Measurements from ENCODE around the gene NTSR1. TPM values are rescaled to one million over a fixed set of nuclear protein-coding genes. Genes with fewer than 3 reads are reported as not detected.

The NTSR1 gene
- polyA plus RNA-seq, 5 donors = 0.04 to 0.16 (median 0.08) TPM

- no peak for DNase-seq
Measured at GRCh38 chr20:62782149-62782892, 73.7 kb downstream of the NTSR1 start.

GRCh38 chr20:62782893-62783278, 74.2 kb downstream of the NTSR1 start:
- no peak for DNase-seq

- DNase-seq = no peak
Measured at GRCh38 chr20:62784497-62784896, 75.9 kb downstream of the NTSR1 start.

GRCh38 chr20:62785393-62785792, 76.8 kb downstream of the NTSR1 start:
- DNase-seq = no peak

DNA sequence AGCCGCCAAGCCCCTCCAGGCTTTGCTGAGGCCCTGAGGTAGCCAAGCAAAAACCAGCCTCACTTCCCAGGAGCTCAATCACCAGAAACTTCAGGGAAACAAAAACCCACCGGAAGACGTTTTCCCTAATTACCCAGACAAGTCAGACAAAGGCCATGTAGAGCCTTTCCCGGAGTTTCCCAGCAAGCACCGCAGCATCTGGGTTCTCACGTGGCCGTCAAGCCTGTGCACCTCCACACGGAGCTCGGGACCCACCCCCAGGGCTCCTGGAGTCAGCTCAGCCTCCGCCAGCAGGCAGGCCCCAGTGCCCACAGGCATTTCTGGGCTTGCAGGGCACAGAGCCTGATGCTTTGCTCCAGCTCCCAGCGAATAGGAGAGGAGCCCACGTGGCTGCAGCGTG, 77.5 kb downstream of the NTSR1 start:
- DNase-seq = no peak

- no peak for DNase-seq
Measured at GRCh38 chr20:62787321-62787720, 78.7 kb downstream of the NTSR1 start.

DNA sequence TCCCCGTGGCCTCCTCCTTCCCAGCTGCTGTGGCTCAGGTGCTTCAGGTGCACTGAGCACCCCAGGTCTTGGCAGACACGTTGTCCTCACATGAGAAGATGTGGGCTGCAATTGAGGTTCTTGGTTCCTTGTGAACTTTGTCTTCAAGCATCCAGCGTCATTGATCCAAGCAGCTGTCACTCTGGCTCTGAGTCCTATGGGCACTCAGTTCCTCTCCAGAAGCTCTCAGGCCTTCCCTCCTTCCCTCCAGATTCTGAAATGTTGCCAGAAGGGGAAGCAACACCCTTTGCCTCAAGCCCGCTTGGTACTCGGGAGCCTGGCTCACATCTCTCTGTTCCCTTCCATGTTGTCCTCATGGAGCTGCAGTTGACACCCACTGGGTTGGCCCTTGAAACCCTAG, 79.2 kb downstream of the NTSR1 start:
- no peak for DNase-seq

DNA sequence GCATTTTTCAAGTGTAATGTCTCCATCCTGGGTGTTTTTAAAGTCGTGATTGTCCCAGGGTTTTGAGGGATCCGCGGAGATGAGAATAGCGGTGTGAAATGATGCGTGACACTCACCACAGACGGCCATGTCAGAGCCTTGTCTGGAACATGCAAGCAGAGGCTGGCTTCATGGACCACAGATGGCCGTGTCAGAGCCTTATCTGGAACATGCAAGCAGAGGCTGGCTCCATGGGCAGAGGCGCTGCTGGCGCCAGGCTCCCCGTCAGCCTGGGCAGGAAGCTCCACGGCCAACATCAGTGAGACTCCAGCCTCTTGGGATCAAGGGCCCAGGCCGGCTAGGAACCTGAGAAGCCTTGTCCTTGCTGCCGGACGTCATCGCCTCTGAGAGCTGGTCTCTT, 80.0 kb downstream of the NTSR1 start:
- no peak for DNase-seq

DNA sequence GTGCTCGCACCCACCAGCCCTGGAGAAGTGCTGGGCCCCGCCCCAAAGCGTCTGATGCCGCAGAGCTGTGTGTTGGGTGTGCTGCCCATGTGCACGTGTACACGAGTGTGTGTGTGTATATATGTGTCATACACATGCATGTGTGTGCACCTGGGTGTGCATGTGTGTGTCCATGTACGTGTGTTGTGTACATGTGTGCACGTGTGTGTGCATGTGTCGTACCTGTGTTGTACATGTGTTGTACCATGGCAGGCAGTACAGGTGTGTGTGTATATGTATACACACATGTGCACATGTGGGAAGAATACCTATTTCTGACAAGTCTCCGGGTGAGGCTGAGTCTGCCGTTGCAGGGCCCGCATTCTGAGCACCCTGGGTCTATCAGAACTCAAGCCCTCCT, 81.4 kb downstream of the NTSR1 start:
- DNase-seq = no peak

GRCh38 chr20:62791301-62792181, 82.9 kb downstream of the NTSR1 start:
- peak; percentile 75 to 84 for DNase-seq

- DNase-seq = no peak
Measured at GRCh38 chr20:62792182-62792939, 83.7 kb downstream of the NTSR1 start.

DNA sequence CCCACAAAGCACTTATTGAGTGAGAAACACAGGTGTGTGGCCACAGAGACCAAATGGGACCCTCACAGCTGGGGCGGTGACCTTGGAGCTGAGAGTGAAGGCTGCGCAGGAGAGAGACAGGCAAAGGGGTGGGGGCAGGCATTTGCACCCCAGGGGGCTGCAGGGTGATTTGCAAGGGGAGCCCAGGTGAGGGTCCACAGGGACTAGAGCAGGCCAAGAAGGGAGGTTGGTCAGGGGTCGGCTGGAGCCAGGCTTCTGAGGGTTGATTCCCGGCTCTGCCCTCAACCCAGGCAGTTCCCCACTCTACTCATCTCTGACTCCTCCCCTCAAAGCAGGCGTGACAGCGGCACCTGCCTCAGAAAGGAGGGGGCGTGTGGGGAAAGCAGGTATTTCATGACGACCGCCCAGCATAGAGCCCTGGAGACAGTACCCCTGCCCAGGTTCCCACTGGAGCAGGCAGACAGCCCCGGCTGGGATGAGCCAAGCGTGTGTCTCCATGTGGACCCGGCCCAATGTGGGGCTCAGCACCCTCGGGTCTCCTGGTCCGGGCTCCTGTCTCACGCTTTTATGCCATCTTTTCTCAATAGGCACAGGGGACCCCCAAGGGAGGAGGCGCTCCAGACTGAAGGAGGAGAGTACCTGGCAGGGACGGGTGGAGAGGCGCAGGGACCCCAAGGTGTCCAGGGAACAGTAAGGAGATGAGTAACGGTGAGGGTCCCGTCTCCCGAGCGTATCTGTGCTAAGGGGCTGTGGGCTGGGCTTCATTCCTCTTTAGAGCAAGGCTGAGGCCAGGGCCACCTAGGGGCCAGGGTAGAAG, 84.5 kb downstream of the NTSR1 start:
- DNase-seq = no peak

DNA sequence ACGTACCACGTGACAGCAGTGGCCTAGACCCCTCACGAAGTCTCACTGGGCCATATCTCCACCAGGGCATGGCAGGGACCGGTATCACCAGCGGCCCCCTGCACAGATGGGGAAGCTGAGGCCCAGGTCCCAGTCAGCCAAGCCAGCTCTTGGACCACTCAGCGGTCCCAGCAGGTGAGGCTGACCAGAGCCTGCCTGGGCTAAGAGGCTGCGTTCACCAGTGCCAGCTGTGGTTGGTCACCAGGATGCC, 85.0 kb downstream of the NTSR1 start:
- DNase-seq = no peak

GRCh38 chr20:62794007-62794724, 85.5 kb downstream of the NTSR1 start:
- DNase-seq = peak; percentile 95 to 96

GRCh38 chr20:62795023-62795761, 86.6 kb downstream of the NTSR1 start:
- DNase-seq = no peak

DNA sequence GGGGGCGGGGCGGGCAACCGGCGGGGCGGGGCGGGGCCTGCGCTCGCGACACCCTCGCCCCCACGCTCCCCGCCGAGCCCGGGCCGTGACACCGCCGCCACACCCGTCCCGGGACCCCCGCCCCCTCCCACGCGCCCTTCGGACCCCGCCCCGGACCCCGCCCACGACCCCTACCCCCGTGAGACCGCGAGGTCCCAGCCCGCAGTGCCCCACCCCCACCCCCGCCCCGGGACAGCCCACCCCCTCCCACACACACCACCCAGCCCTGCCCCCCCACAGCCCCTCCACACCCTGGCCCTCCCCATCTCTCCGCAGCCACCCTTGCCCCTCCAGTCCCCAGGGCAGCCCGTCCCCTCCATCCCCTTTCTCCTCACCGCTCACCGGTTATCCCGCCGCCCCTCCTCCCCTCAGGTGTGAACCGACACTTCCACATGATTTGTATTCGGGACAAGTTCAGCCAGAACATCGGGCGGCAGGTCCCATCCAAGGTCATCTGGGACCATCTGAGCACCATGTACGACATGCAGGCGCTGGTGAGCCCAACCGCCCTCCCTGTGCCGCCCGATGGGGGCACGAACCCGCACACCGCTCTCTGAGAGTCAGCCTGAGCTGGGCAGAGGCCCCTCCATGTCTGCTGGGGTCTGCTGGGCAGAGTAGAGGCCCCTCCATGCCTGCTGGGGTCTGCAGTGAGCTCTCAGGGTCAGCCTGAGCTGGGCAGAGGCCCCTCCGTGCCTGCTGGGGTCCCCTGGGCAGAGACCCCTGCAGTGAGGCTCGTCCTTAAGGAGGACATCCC, 88.3 kb downstream of the NTSR1 start:
- no peak for DNase-seq

DNA sequence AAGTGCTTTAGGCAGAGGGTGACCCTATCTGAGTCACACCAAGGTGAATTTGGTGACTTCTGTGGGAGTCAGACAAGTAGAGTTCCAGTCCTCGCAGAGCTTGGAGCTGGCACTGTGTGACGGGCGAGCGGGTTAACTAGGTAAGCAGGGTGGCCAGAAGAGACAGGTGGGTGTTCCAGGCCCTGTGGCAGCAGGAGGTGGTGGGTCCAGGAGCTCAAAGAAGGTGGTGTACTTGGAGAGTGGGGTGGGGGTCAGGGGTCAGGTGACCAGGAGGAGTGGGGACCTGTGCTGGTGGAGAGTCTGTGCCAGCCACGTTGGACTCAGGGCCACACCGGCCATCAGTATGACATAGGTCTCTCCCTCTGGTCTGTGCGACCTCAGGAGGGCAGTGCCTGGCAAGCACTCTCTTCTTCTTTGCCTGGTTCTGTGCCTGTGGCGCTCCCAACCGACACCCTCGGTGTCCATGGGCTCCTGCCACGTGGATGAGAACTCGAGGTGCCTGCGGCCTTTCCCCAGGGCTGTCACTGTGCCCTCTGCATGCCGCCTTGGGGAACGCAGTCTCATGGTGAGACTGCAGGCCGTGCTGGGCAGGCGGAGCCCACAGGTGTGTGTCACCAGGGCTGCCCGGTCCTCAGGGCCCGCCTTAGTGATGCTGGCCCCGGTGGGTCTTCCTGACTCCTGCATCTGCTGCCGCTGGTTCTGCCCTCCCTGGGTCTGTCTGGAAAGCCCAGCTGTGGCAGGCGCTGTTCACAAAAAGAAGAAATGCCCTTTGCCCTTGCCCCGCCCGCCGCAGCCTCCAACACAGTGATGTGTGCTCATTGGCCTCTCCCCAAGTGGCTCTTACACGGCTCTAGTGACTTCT, 89.3 kb downstream of the NTSR1 start:
- no peak for DNase-seq

- DNase-seq = no peak
Measured at GRCh38 chr20:62799036-62799435, 90.4 kb downstream of the NTSR1 start.

GRCh38 chr20:62799459-62799858, 90.8 kb downstream of the NTSR1 start:
- DNase-seq = no peak

All from right lung (tissue), 5 donors.